Measurements from ENCODE around the gene PCNT. TPM values are rescaled to one million over a fixed set of nuclear protein-coding genes. Genes with fewer than 3 reads are reported as not detected.
"Not testable (repeated sequence)": the region's sequence is repeated elsewhere in the genome, so short reads cannot be mapped to it uniquely, and the experiment has no call there.

The PCNT gene
- total RNA-seq, 1 experiment from 2014 or later: 35.7 TPM

DNA sequence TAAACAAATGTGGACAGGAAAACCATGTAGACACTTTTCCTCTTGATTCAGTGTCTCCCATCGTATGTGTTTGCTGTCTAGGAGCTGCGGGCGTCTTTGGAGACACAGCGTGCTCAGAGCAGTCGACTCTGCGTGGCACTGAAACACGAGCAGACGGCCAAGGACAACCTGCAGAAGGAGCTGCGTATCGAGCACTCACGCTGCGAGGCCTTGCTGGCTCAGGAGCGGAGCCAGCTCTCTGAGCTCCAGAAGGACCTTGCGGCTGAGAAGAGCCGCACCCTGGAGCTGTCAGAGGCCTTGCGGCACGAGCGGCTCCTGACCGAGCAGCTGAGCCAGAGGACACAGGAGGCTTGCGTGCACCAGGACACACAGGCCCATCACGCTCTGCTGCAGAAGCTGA is 107.5 kb downstream of the PCNT start:
- Histone ChIP-seq H3K27me3 (no peaks in the 10 kb centered on the region), H3K9me3 (replicated peaks) (no peaks in the 10 kb centered on the region), H3K4me3 (no peak overlapping the region), H3K36me3 (peaks cover 13% of the 10 kb centered on the region), H3K27ac (no peak overlapping the region), H3K4me1 (no peaks in the 10 kb centered on the region)
- no peak for DNase-seq

GRCh38 chr21:46431884-46432488 is 108.0 kb downstream of the PCNT start:
- no peaks in the 10 kb centered on the region for H3K9me3 ChIP-seq (replicated peaks)
- H3K27me3 ChIP-seq: no peaks in the 10 kb centered on the region
- H3K36me3 ChIP-seq: peaks cover 16% of the 10 kb centered on the region
- no peak overlapping the region for H3K4me3 ChIP-seq
- no peak overlapping the region for H3K27ac ChIP-seq
- DNase-seq: no peak
- no peaks in the 10 kb centered on the region for H3K4me1 ChIP-seq

GRCh38 chr21:46433116-46433515 is 109.2 kb downstream of the PCNT start:
- not testable (repeated sequence) for DNase-seq; H3K4me1 ChIP-seq; H3K4me3 ChIP-seq; H3K27ac ChIP-seq; H3K9me3 ChIP-seq (replicated peaks); H3K27me3 ChIP-seq
- H3K36me3 ChIP-seq: peaks cover 18% of the 10 kb centered on the region

DNA sequence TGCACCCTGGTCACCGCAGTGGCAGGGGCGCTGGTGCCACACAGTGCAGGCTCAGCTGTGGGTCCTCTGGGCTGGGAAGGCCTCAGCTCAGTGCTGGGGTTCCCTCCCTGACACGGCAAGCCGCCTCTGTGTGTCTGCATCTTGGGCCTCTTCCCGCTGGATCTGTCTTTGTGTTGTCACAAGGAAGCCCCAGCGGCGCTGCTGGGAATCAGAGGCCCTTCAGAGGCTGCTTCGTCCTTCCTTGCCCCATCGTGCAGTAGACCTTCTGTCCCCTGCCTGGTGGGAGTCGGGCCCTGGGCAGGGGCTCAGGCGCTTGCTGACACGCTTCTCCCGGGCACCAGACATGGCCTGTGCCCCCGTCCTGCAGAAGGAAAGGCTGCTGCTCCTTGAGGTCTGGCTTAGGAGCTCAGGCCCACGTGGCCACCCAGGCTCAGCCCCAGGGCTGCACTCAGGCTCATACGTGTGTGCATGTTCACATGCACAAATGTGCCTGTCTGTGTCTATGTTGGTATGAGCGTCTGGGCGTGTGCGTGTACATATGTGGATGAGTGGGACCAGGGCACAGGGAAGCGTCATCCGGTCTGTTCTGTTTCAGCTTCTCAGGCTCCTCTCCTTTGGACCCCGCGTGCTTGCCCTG is 110.5 kb downstream of the PCNT start:
- Histone ChIP-seq H3K27ac (no peak overlapping the region), H3K27me3 (no peaks in the 10 kb centered on the region), H3K9me3 (replicated peaks) (no peaks in the 10 kb centered on the region), H3K36me3 (peaks cover 29% of the 10 kb centered on the region), H3K4me1 (no peaks in the 10 kb centered on the region), H3K4me3 (no peak overlapping the region)
- DNase-seq: no peak

DNA sequence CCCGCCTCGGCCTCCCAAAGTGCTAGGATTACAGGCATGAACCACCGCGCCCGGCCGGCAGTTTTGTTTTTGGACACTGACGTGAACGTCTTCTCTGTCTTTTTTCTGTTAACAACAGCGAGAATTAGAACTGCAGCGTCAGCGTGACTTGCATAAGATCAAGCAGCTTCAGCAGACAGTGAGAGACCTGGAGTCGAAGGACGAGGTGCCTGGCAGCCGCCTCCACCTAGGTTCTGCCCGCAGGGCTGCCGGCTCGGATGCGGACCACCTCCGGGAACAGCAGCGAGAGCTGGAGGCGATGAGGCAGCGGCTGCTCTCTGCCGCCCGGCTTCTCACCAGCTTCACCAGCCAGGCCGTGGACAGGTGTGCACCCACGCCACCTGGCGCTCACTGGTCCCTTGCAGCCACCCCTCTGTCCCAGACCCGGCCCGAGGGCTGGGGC is 111.9 kb downstream of the PCNT start:
- H3K9me3 ChIP-seq (replicated peaks): no peaks in the 10 kb centered on the region
- DNase-seq: no peak
- H3K36me3 ChIP-seq: peaks cover 35% of the 10 kb centered on the region
- H3K27ac ChIP-seq: no peak overlapping the region
- no peak overlapping the region for H3K4me3 ChIP-seq
- H3K4me1 ChIP-seq: no peaks in the 10 kb centered on the region
- H3K27me3 ChIP-seq: no peaks in the 10 kb centered on the region

GRCh38 chr21:46436621-46437020 is 112.7 kb downstream of the PCNT start:
- peaks cover 40% of the 10 kb centered on the region for H3K36me3 ChIP-seq
- H3K4me1 ChIP-seq: no peaks in the 10 kb centered on the region
- H3K4me3 ChIP-seq: no peak overlapping the region
- H3K27me3 ChIP-seq: no peaks in the 10 kb centered on the region
- DNase-seq: no peak
- no peaks in the 10 kb centered on the region for H3K9me3 ChIP-seq (replicated peaks)
- H3K27ac ChIP-seq: no peak overlapping the region

DNA sequence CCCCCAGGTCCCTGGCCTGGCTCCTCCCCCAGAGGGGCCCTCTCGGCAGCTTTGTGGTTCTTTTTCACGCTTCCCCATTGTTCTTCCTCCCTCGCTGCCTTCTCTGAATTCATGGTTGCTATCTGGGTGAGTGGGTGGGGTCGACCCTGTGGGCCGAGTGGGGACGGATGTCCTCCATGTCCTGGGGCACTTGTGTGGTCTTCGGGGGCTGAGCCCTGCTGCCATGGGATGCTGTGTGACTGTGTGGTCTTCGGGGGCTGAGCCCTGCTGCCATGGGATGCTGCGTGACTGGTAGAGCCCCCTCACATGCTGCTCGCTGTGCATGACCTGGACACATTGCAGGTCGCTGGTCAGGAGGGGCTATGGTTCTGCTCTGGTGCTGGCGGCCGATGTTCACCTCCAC is 113.1 kb downstream of the PCNT start:
- Histone ChIP-seq H3K36me3 (peaks cover 40% of the 10 kb centered on the region), H3K4me3 (no peak overlapping the region), H3K9me3 (replicated peaks) (no peaks in the 10 kb centered on the region), H3K27me3 (no peaks in the 10 kb centered on the region), H3K4me1 (no peaks in the 10 kb centered on the region), H3K27ac (no peak overlapping the region)
- DNase-seq: no peak

GRCh38 chr21:46437511-46437910 is 113.6 kb downstream of the PCNT start:
- Histone ChIP-seq H3K4me1 (no peaks in the 10 kb centered on the region), H3K36me3 (peaks cover 40% of the 10 kb centered on the region), H3K4me3 (no peak overlapping the region), H3K27me3 (no peaks in the 10 kb centered on the region), H3K9me3 (replicated peaks) (no peaks in the 10 kb centered on the region), H3K27ac (no peak overlapping the region)
- no peak for DNase-seq

- no peak for DNase-seq
- no peaks in the 10 kb centered on the region for H3K4me1 ChIP-seq
- H3K27ac ChIP-seq: no peak overlapping the region
- H3K36me3 ChIP-seq: peaks cover 47% of the 10 kb centered on the region
- no peaks in the 10 kb centered on the region for H3K27me3 ChIP-seq
- H3K4me3 ChIP-seq: no peak overlapping the region
- no peaks in the 10 kb centered on the region for H3K9me3 ChIP-seq (replicated peaks)
Observed at GRCh38 chr21:46438241-46438640, 114.3 kb downstream of the PCNT start.

DNA sequence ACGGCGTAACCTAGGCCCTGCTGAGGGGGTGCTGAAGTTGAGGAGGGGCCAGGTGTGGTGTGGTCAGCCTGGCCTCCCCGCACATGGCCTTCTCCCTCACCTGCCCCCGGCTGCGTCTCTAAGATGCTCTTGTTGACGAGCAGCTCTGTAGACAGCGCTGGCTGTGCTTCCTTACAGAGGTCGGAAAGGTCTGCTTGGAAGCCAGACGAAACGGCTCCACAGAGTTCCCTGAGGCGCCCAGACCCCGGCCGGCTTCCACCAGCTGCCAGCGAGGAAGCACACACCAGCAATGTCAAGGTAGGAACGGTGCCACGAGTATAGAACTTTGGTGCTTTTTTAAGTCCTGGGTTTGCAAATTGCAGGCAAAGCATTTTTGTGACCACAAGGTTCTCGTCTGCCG is 116.0 kb downstream of the PCNT start:
- H3K4me3 ChIP-seq: no peak overlapping the region
- DNase-seq: no peak
- H3K36me3 ChIP-seq: peaks cover 48% of the 10 kb centered on the region
- no peak overlapping the region for H3K27ac ChIP-seq
- no peaks in the 10 kb centered on the region for H3K27me3 ChIP-seq
- H3K4me1 ChIP-seq: no peaks in the 10 kb centered on the region
- H3K9me3 ChIP-seq (replicated peaks): no peaks in the 10 kb centered on the region

GRCh38 chr21:46441331-46441730 is 117.4 kb downstream of the PCNT start:
- Histone ChIP-seq H3K9me3 (replicated peaks) (no peaks in the 10 kb centered on the region), H3K27me3 (no peaks in the 10 kb centered on the region), H3K4me3 (no peak overlapping the region), H3K27ac (no peak overlapping the region), H3K4me1 (no peaks in the 10 kb centered on the region), H3K36me3 (peaks cover 52% of the 10 kb centered on the region)
- no peak for DNase-seq

DNA sequence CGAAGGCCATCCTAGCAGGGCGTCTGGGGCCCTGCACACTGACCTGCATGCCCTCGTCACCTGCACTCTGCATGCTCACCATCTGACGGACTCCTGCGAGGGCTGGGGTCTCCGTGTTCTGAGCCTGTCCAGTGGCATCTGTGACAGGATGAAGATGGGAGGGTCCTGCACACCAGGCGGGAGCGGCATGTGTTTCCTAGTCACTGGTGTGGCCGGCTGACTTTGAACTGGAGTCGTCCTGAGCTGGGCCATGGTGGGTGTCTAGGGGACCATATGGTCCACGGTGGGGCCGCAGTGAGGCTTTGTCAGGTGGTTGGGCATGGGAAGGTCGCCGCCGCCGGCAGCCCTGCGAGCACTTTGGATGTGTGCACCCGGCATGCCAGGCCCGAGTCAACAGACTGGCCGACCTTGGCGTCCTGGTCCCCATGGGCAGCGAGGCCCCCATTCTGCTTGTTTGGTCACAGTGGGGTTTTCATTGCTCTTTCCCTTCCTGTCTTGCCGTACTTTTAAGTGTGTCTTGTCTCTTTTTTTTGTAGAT is 118.1 kb downstream of the PCNT start:
- H3K27me3 ChIP-seq: no peaks in the 10 kb centered on the region
- H3K4me1 ChIP-seq: no peaks in the 10 kb centered on the region
- H3K36me3 ChIP-seq: peaks cover 55% of the 10 kb centered on the region
- H3K4me3 ChIP-seq: no peak overlapping the region
- no peak overlapping the region for H3K27ac ChIP-seq
- H3K9me3 ChIP-seq (replicated peaks): no peaks in the 10 kb centered on the region
- no peak for DNase-seq

DNA sequence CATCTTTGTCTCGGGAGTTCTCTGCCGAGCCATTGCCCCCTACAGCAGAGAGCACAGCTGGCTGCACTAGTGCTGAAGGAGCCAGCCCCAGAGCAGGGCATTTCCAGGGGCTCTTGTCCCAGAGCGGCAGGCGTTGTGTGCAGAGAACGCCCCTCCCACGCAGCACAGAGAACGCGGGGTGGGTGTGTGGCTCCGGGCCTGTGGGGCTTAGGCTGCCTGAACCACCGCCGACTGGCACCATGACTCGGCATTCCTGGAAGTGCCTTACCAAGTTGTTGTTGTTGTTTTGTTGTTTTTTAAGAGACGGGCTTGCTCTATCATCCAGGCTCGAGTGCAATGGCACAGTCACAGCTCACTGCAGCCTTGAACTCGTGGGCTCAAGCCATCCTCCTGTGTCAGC is 119.0 kb downstream of the PCNT start:
- Histone ChIP-seq H3K4me1 (no peaks in the 10 kb centered on the region), H3K9me3 (replicated peaks) (no peaks in the 10 kb centered on the region), H3K4me3 (no peak overlapping the region), H3K27ac (no peak overlapping the region), H3K36me3 (peaks cover 52% of the 10 kb centered on the region), H3K27me3 (no peaks in the 10 kb centered on the region)
- no peak for DNase-seq

- Histone ChIP-seq H3K4me3 (no peak overlapping the region), H3K4me1 (no peaks in the 10 kb centered on the region), H3K9me3 (replicated peaks) (peaks cover 3% of the 10 kb centered on the region; the same call in 1 of the 2 replicates), H3K27ac (no peak overlapping the region), H3K36me3 (peaks cover 45% of the 10 kb centered on the region), H3K27me3 (no peaks in the 10 kb centered on the region)
- DNase-seq: no peak
Observed at GRCh38 chr21:46443910-46444309, 120.0 kb downstream of the PCNT start.

- H3K36me3 ChIP-seq: peaks cover 21% of the 10 kb centered on the region
- H3K4me3 ChIP-seq: no peak overlapping the region
- no peak for DNase-seq
- H3K27ac ChIP-seq: no peak overlapping the region
- H3K4me1 ChIP-seq: no peaks in the 10 kb centered on the region
- H3K9me3 ChIP-seq (replicated peaks): peaks cover 3% of the 10 kb centered on the region; the same call in 1 of the 2 replicates
- H3K27me3 ChIP-seq: no peaks in the 10 kb centered on the region
Observed at GRCh38 chr21:46448108-46448507, 124.2 kb downstream of the PCNT start.

GRCh38 chr21:46448855-46449254 is 124.9 kb downstream of the PCNT start:
- not testable (repeated sequence) for DNase-seq; H3K4me1 ChIP-seq; H3K27ac ChIP-seq; H3K27me3 ChIP-seq; H3K9me3 ChIP-seq (replicated peaks); H3K4me3 ChIP-seq
- H3K36me3 ChIP-seq: peaks cover 16% of the 10 kb centered on the region
